H1 (cell line): ENCODE results near the gene RTL5. TPM values are rescaled to one million over a fixed set of nuclear protein-coding genes. Genes with fewer than 3 reads are reported as not detected.

Experiments used
- CTCF ChIA-PET: fragments of 300-600 bp; sonication (Branson Sonifier 250); formaldehyde crosslinking; loops from one replicate; lab custom pipeline; 2021; ENCODE audit not compliant: partially characterized antibody; lab: Charles Lee
- POLR2A ChIA-PET: fragments of 300-600 bp; sonication (Branson Sonifier 250); formaldehyde crosslinking; loops from one replicate; lab custom pipeline; 2021; ENCODE audit warnings: inconsistent platforms; ENCODE audit not compliant: partially characterized antibody; lab: Charles Lee
- DNase-seq, 2 experiments: peaks; one replicate each; pipeline versions ENCODE4 v3.0.0 to v3.0.0-alpha.2; 2010 to 2022; ENCODE audit warnings: low spot score in 2 of 2, low read depth in 1 of 2, mixed read lengths in 1 of 2
- FAIRE-seq: peaks from 2 replicates; lab custom pipeline; 2011; peaks lifted over from hg19 to GRCh38; lab: Jason Lieb, UNC
- H2AFZ ChIP-seq: 2 replicates; pipeline ENCODE4 v1.8.1; 2012; ENCODE audit warnings: low read length, inconsistent platforms
- H2AK5ac ChIP-seq: 2 replicates; pipeline ENCODE4 v1.6.1; 2013; ENCODE audit warnings: low read depth, low read length
- H2BK120ac ChIP-seq: replicated peaks from 2 replicates; pipeline ENCODE3; 2013; ENCODE audit warnings: low read depth, low read length, inconsistent platforms
- H2BK12ac ChIP-seq: 2 replicates; pipeline ENCODE4 v1.6.1; 2013; ENCODE audit warnings: low read depth, low read length
- H2BK15ac ChIP-seq: 2 replicates; pipeline ENCODE4 v1.6.1; 2013; ENCODE audit warnings: low read length
- H2BK20ac ChIP-seq: 2 replicates; pipeline ENCODE4 v1.6.1; 2013; ENCODE audit warnings: low read length
- H2BK5ac ChIP-seq: 2 replicates; pipeline ENCODE4 v1.6.1; 2013; ENCODE audit warnings: low read depth, low read length
- H3K14ac ChIP-seq: 2 replicates; pipeline ENCODE4 v1.6.1; 2013; ENCODE audit warnings: inconsistent platforms; ENCODE audit not compliant: insufficient read length
- H3K18ac ChIP-seq: 2 replicates; pipeline ENCODE4 v1.6.1; 2013; ENCODE audit warnings: low read length; ENCODE audit errors: extremely low read depth
- H3K23ac ChIP-seq: 2 replicates; pipeline ENCODE4 v1.6.1; 2013; ENCODE audit warnings: inconsistent platforms; ENCODE audit not compliant: insufficient read length
- H3K23me2 ChIP-seq: 2 replicates; pipeline ENCODE4 v1.6.1; 2013; ENCODE audit warnings: low read depth, low read length
- H3K27ac ChIP-seq: 2 replicates; pipeline ENCODE4 v1.6.1; 2011; ENCODE audit warnings: low read depth, low read length, inconsistent platforms
- H3K27me3 ChIP-seq, 4 experiments: replicated peaks in 1 of 4; 1 replicate in 1 of 4; 2 replicates in 3 of 4; pipeline versions ENCODE4 v1.6.1 to v1.8.1; 2011 to 2013; ENCODE audit warnings: low read length in 3 of 4, mild to moderate bottlenecking in 3 of 4, inconsistent platforms in 2 of 4, mixed read lengths in 2 of 4, moderate library complexity in 1 of 4; ENCODE audit not compliant: control insufficient read depth in 3 of 4, insufficient read depth in 3 of 4; ENCODE audit errors: extremely low read depth in 1 of 4
- H3K36me3 ChIP-seq, 4 experiments: 2 replicates each; pipeline versions ENCODE4 v1.6.1 to v1.8.1; 2011 to 2013; ENCODE audit warnings: mild to moderate bottlenecking in 4 of 4, low read length in 3 of 4, moderate library complexity in 2 of 4, control low read depth in 1 of 4, inconsistent platforms in 1 of 4; ENCODE audit not compliant: insufficient read depth in 4 of 4, control insufficient read depth in 2 of 4
- H3K4ac ChIP-seq: replicated peaks from 2 replicates; pipeline ENCODE3; 2013; ENCODE audit warnings: low read length, low read depth, mixed read lengths, inconsistent platforms; ENCODE audit not compliant: insufficient read length
- H3K4me1 ChIP-seq, 4 experiments: replicated peaks in 1 of 4; 1 replicate in 1 of 4; 2 replicates in 3 of 4; pipeline versions ENCODE4 v1.6.1 to v1.8.1; 2011 to 2013; ENCODE audit warnings: low read length in 3 of 4, inconsistent platforms in 2 of 4, mixed read lengths in 1 of 4; ENCODE audit not compliant: insufficient read depth in 4 of 4, control insufficient read depth in 3 of 4
- H3K4me2 ChIP-seq, 2 experiments: 2 replicates each; pipeline versions ENCODE4 v1.6.1 to v1.8.1; 2011 to 2013; ENCODE audit warnings: low read depth in 2 of 2, low read length in 2 of 2, control low read depth in 1 of 2, inconsistent platforms in 1 of 2, mild to moderate bottlenecking in 1 of 2; ENCODE audit not compliant: insufficient read depth in 1 of 2
- H3K4me3 ChIP-seq, 4 experiments: fragments of 200-600, 300-600 bp in 1 of 4; sonication (generic), shearing (Covaris generic), sonication (Bioruptor Twin) in 1 of 4; 2 replicates each; pipeline versions ENCODE4 v1.5.1 to v1.8.1; 2011 to 2016; ENCODE audit warnings: low read length in 4 of 4, low read depth in 3 of 4, control low read depth in 2 of 4, inconsistent platforms in 2 of 4, mild to moderate bottlenecking in 2 of 4, mixed read lengths in 1 of 4, moderate library complexity in 1 of 4; ENCODE audit not compliant: insufficient read depth in 2 of 4; ENCODE audit errors: extremely low read depth in 1 of 4
- H3K56ac ChIP-seq: replicated peaks from 2 replicates; pipeline ENCODE3; 2013; ENCODE audit warnings: low read depth, mild to moderate bottlenecking, mixed read lengths, low read length, inconsistent platforms; ENCODE audit not compliant: insufficient read length
- H3K79me1 ChIP-seq: 2 replicates; pipeline ENCODE4 v1.6.1; 2013; ENCODE audit warnings: low read depth, low read length, control low read depth
- H3K79me2 ChIP-seq, 2 experiments: 2 replicates each; pipeline versions ENCODE4 v1.6.1 to v1.8.1; 2012 to 2013; ENCODE audit warnings: low read length in 2 of 2, mild to moderate bottlenecking in 2 of 2, inconsistent platforms in 1 of 2; ENCODE audit not compliant: insufficient read depth in 2 of 2, control insufficient read depth in 1 of 2
- H3K9ac ChIP-seq, 4 experiments: replicated peaks in 1 of 4; 1 replicate in 1 of 4; 2 replicates in 3 of 4; pipeline versions ENCODE4 v1.6.1 to v1.8.1; 2011 to 2013; ENCODE audit warnings: low read depth in 3 of 4, low read length in 3 of 4, control low read depth in 2 of 4, mild to moderate bottlenecking in 2 of 4, moderate library complexity in 2 of 4, inconsistent platforms in 1 of 4; ENCODE audit errors: extremely low read depth in 1 of 4
- H3K9me3 ChIP-seq, 2 experiments: 2 replicates each; pipeline versions ENCODE4 v1.6.1 to v1.8.1; 2012 to 2013; ENCODE audit warnings: mild to moderate bottlenecking in 2 of 2, moderate library complexity in 2 of 2, control low read depth in 1 of 2, inconsistent platforms in 1 of 2, low read depth in 1 of 2, low read length in 1 of 2, mixed read lengths in 1 of 2; ENCODE audit not compliant: insufficient read depth in 2 of 2
- H4K20me1 ChIP-seq, 2 experiments: replicated peaks in 1 of 2; 2 replicates each; pipeline versions ENCODE3 to v1.8.1; 2011 to 2013; ENCODE audit warnings: inconsistent platforms in 2 of 2, low read length in 2 of 2, mild to moderate bottlenecking in 1 of 2; ENCODE audit not compliant: insufficient read depth in 2 of 2, control insufficient read depth in 1 of 2
- H4K5ac ChIP-seq: 2 replicates; pipeline ENCODE4 v1.6.1; 2013; ENCODE audit warnings: low read length, low read depth, mixed read lengths, inconsistent platforms; ENCODE audit not compliant: insufficient read length
- H4K8ac ChIP-seq: 2 replicates; pipeline ENCODE4 v1.8.0; 2013; ENCODE audit warnings: mild to moderate bottlenecking, moderate library complexity, low read length, inconsistent platforms; ENCODE audit not compliant: insufficient read depth; ENCODE audit errors: extremely low read depth
- H4K91ac ChIP-seq: replicated peaks from 2 replicates; pipeline ENCODE3; 2013; ENCODE audit warnings: low read length, mixed read lengths, inconsistent platforms; ENCODE audit not compliant: insufficient read length
- CEBPB ChIP-seq: IDR thresholded peaks from 2 replicates; pipeline ENCODE4 v1.6.1; 2012; ENCODE audit warnings: low read depth, low read length
- CTBP2 ChIP-seq: IDR thresholded peaks from 2 replicates; pipeline ENCODE4 v1.7.0; 2011; ENCODE audit warnings: borderline replicate concordance, mild to moderate bottlenecking, moderate library complexity, mixed read lengths, low read length; ENCODE audit not compliant: insufficient read depth, insufficient read length
- HDAC2 ChIP-seq, 2 experiments: fragments of 300-600 bp in 1 of 2; sonication (generic) in 1 of 2; IDR thresholded peaks; 2 replicates each; pipeline ENCODE4 v1.6.1; 2011 to 2012; ENCODE audit warnings: low read depth in 2 of 2, low read length in 2 of 2, mild to moderate bottlenecking in 2 of 2, moderate library complexity in 2 of 2, borderline replicate concordance in 1 of 2, inconsistent platforms in 1 of 2
- HDAC6 ChIP-seq: IDR thresholded peaks from one replicate; pipeline ENCODE4 v1.7.1; 2012; ENCODE audit warnings: low read depth, mild to moderate bottlenecking, inconsistent platforms, low read length, moderate library complexity
- JUN ChIP-seq: IDR thresholded peaks from 2 replicates; pipeline ENCODE4 v1.6.1; 2011; ENCODE audit warnings: low read depth, mild to moderate bottlenecking, improper control_type of control experiment, low read length
- POU5F1 ChIP-seq: IDR thresholded peaks from 2 replicates; pipeline ENCODE4 v1.6.1; 2011; ENCODE audit warnings: low read depth, mild to moderate bottlenecking, low read length, moderate library complexity
- SP4 ChIP-seq: IDR thresholded peaks from 2 replicates; pipeline ENCODE4 v1.6.1; 2012; ENCODE audit warnings: low read length, inconsistent platforms
- WGBS, 2 experiments: shearing (Covaris generic) in 1 of 2; methylation state at CpG; one replicate each; pipeline versions ENCODE4 v1.1.6 to v1.1.7; 2013 to 2015; ENCODE audit warnings: low lambda C conversion rate in 2 of 2, mixed read lengths in 2 of 2, inconsistent platforms in 1 of 2, low coverage in 1 of 2, missing lambda C conversion rate in 1 of 2; ENCODE audit not compliant: insufficient replicate concordance in 2 of 2, insufficient coverage in 1 of 2, insufficient read length in 1 of 2; ENCODE audit errors: extremely low coverage in 1 of 2, missing lambda C conversion rate in 1 of 2; 5-methylcytosine and 5-hydroxymethylcytosine counted together
- polyA plus RNA-seq, 7 experiments: library from polyadenylated mRNA; depleted of rRNA in 3 of 7; stranded (reverse) in 5 of 7; unstranded in 2 of 7; fragments of >200 nt in 5 of 7; fragments of 200-250 nt in 2 of 7; gene quantifications; 1 replicate in 5 of 7; 2 replicates in 1 of 7; 4 replicates in 1 of 7; pipeline versions ENCODE4 v1.2.1 to v1.2.3, GENCODE V29; 2011 to 2013; ENCODE audit warnings: missing spikeins in 2 of 7, mixed read lengths in 2 of 7
- total RNA-seq: library from RNA; stranded (reverse); fragmentation: NEBNext Ultra II Directional; extraction: Animal tissue kit (Norgen Biotek cat#: 25700); gene quantifications from 2 replicates; pipeline ENCODE4 v1.2.1, GENCODE V29; 2021

The RTL5 gene
- total and polyA plus RNA-seq, 2 of the 8 experiments (the other 6 are each of a cell fraction or from before 2014, with no cell fraction given), result 0.57 to 1.9 TPM

GRCh38 chrX:72078411-72078810 is 53.3 kb downstream of the RTL5 start:
- no peak overlapping the region for H3K27ac ChIP-seq
- H3K4me2 ChIP-seq, result no peak overlapping the region
- H3K14ac ChIP-seq, result no peak overlapping the region
- H3K36me3 ChIP-seq, result no peaks in the 10 kb centered on the region
- H3K4me3 ChIP-seq, result no peak overlapping the region
- no peaks in the 10 kb centered on the region for H3K79me2 ChIP-seq
- ChIA-PET CTCF (interaction anchor here (1.2 kb wide), 1 partner anchor 208 kb away, joined by 4 read pairs; no protein-coding TSS in a partner anchor), POLR2A (no interaction called here)
- H2BK15ac ChIP-seq, result no peak overlapping the region
- no peak overlapping the region for H4K5ac ChIP-seq
- H3K23ac ChIP-seq, result no peak overlapping the region
- H3K27me3 ChIP-seq, result no peaks in the 10 kb centered on the region
- H2BK12ac ChIP-seq, result no peak overlapping the region
- 91% methylated on average over 4 of the region's 4 CpGs; no CpG with 5 or more reads in 1 of the 2 experiments for WGBS, 2 experiments
- no peak overlapping the region for H2BK5ac ChIP-seq
- no peak overlapping the region for H2BK120ac ChIP-seq
- H3K56ac ChIP-seq, result no peak overlapping the region
- H3K9me3 ChIP-seq, result no peaks in the 10 kb centered on the region
- no peaks in the 10 kb centered on the region for H3K23me2 ChIP-seq
- no peak for FAIRE-seq
- no peak overlapping the region for H4K8ac ChIP-seq
- H3K18ac ChIP-seq, result no peak overlapping the region
- no peak for DNase-seq
- no peaks in the 10 kb centered on the region for H4K20me1 ChIP-seq
- no peak overlapping the region for H3K4ac ChIP-seq
- no peak overlapping the region for H4K91ac ChIP-seq
- H3K4me1 ChIP-seq, result no peaks in the 10 kb centered on the region
- H2BK20ac ChIP-seq, result no peak overlapping the region
- H3K9ac ChIP-seq, result no peak overlapping the region
- H2AFZ ChIP-seq, result no peak overlapping the region
- no peak overlapping the region for H2AK5ac ChIP-seq
- H3K79me1 ChIP-seq, result no peaks in the 10 kb centered on the region
- TF ChIP-seq POU5F1 (no peak), JUN (no peak), HDAC6 (no peak), CTBP2 (no peak), HDAC2 (IDR thresholded peaks at IDR 0.05; ENCODE audit: borderline replicate concordance in 1 of 2, low read depth in 2 of 2, low read length in 2 of 2) (no peak), CEBPB (no peak), SP4 (no peak)
